HEK293 (cell line): ENCODE data around the gene UBQLN1.

ENCODE experiments used
- CTCF ChIP-seq: fragments of 450-650 bp; formaldehyde crosslinking; IDR thresholded peaks from 2 replicates; pipeline ENCODE4 v1.5.1; 2016; ENCODE audit warnings: missing biosample characterization, missing genetic modification characterization
- RBAK ChIP-seq: fragments of 450-650 bp; formaldehyde crosslinking; IDR thresholded peaks from 2 replicates; pipeline ENCODE4 v1.5.1; 2016; ENCODE audit warnings: missing biosample characterization, missing genetic modification characterization
- SP2 ChIP-seq: fragments of 450-650 bp; formaldehyde crosslinking; IDR thresholded peaks from 2 replicates; pipeline ENCODE4 v1.5.1; 2016; ENCODE audit warnings: missing biosample characterization, missing genetic modification characterization
- ZBTB10 ChIP-seq: fragments of 450-650 bp; formaldehyde crosslinking; IDR thresholded peaks from 2 replicates; pipeline ENCODE4 v1.5.1; 2016; ENCODE audit warnings: missing biosample characterization, missing genetic modification characterization
- ZNF114 ChIP-seq: fragments of 450-650 bp; formaldehyde crosslinking; IDR thresholded peaks from 2 replicates; pipeline ENCODE4 v1.5.0; 2017; ENCODE audit warnings: missing biosample characterization, missing genetic modification characterization
- ZNF335 ChIP-seq: fragments of 450-650 bp; formaldehyde crosslinking; conservative IDR thresholded peaks from 2 replicates; pipeline ENCODE4 v1.5.1; 2016; ENCODE audit warnings: missing biosample characterization, missing genetic modification characterization
- ZNF488 ChIP-seq: fragments of 450-650 bp; formaldehyde crosslinking; IDR thresholded peaks from 2 replicates; pipeline ENCODE4 v1.5.1; 2016; ENCODE audit warnings: missing biosample characterization, missing genetic modification characterization
- ZNF830 ChIP-seq: fragments of 450-650 bp; IDR thresholded peaks from 2 replicates; pipeline ENCODE4 v1.5.0; 2018; ENCODE audit warnings: missing biosample characterization, missing genetic modification characterization, low read depth, mild to moderate bottlenecking, moderate library complexity

- no peak for TF ChIP-seq ZBTB10 (tag by site-specific recombination)
- no peak for TF ChIP-seq CTCF (tag by site-specific recombination)
- TF ChIP-seq ZNF830 (tag by site-specific recombination), result no peak
- no peak for TF ChIP-seq ZNF488
- no peak for TF ChIP-seq ZNF114 (tag by site-specific recombination)
- TF ChIP-seq SP2 (tag by site-specific recombination), result no peak
- TF ChIP-seq ZNF335 (tag by site-specific recombination), result no peak
- no peak for TF ChIP-seq RBAK (tag by site-specific recombination)
These were observed 15.2 kb upstream of the UBQLN1 start for GRCh38 chr9:83722726-83723495.
